Liver (tissue), 9 donors: ENCODE results near the gene ALDH1L1. TPM values are rescaled to one million over a fixed set of nuclear protein-coding genes. Genes with fewer than 3 reads are reported as not detected.

ENCODE experiments used
- DNase-seq: peaks from one replicate; pipeline ENCODE4 v3.0.0-alpha.2; 2017; ENCODE audit warnings: low spot score
- H3K27ac ChIP-seq, 2 donors: one replicate each; pipeline ENCODE4 v1.7.0; 2013; ENCODE audit warnings: inconsistent platforms in 2 of 2, low read length in 2 of 2, control low read depth in 1 of 2, low read depth in 1 of 2, mild to moderate bottlenecking in 1 of 2
- H3K27me3 ChIP-seq, 4 donors: one replicate each; pipeline versions ENCODE4 v1.6.1 to v1.7.0; 2013; ENCODE audit warnings: low read length in 3 of 4, inconsistent platforms in 1 of 4, mild to moderate bottlenecking in 1 of 4, moderate library complexity in 1 of 4; ENCODE audit not compliant: control insufficient read depth in 4 of 4, insufficient read depth in 4 of 4
- H3K36me3 ChIP-seq, 4 donors: one replicate each; pipeline versions ENCODE4 v1.6.1 to v1.7.0; 2013; ENCODE audit warnings: low read length in 3 of 4, mild to moderate bottlenecking in 3 of 4, low read depth in 1 of 4, moderate library complexity in 1 of 4; ENCODE audit not compliant: control insufficient read depth in 4 of 4, insufficient read depth in 3 of 4
- H3K4me1 ChIP-seq, 4 donors: one replicate each; pipeline versions ENCODE4 v1.6.1 to v1.7.0; 2013; ENCODE audit warnings: low read length in 3 of 4, mild to moderate bottlenecking in 3 of 4, moderate library complexity in 1 of 4; ENCODE audit not compliant: control insufficient read depth in 4 of 4, insufficient read depth in 4 of 4
- H3K4me3 ChIP-seq, 3 donors: one replicate each; pipeline versions ENCODE4 v1.6.1 to v1.7.0; 2013; ENCODE audit warnings: low read length in 3 of 3, control low read depth in 1 of 3, low read depth in 1 of 3, mild to moderate bottlenecking in 1 of 3
- H3K9ac ChIP-seq, 2 donors: one replicate each; pipeline ENCODE4 v1.7.0; 2013; ENCODE audit warnings: low read length in 2 of 2, mild to moderate bottlenecking in 2 of 2, moderate library complexity in 2 of 2, control low read depth in 1 of 2, low read depth in 1 of 2
- H3K9me3 ChIP-seq, 4 donors: one replicate each; pipeline versions ENCODE4 v1.6.1 to v1.7.0; 2013; ENCODE audit warnings: low read length in 3 of 4; ENCODE audit not compliant: control insufficient read depth in 4 of 4
- ATF3 ChIP-seq: IDR thresholded peaks from 2 replicates; pipeline ENCODE4 v1.6.1; 2016; ENCODE audit warnings: antibody characterized with exemption
- CTCF ChIP-seq: fragments of 150-350 bp; IDR thresholded peaks from 2 replicates; pipeline ENCODE4 v1.5.1; 2017; ENCODE audit warnings: improper control_type of control experiment, low read depth, low read length; ENCODE audit not compliant: missing input control
- FOXA2 ChIP-seq: IDR thresholded peaks from 2 replicates; pipeline ENCODE4 v1.6.1; 2016; ENCODE audit warnings: antibody characterized with exemption
- GABPA ChIP-seq, 2 donors: IDR thresholded peaks in 1 of 2; conservative IDR thresholded peaks in 1 of 2; 2 replicates each; pipeline ENCODE4 v1.6.1; 2016; ENCODE audit warnings: antibody characterized with exemption in 2 of 2, mild to moderate bottlenecking in 1 of 2, moderate library complexity in 1 of 2
- HNF4A ChIP-seq, 2 donors: conservative IDR thresholded peaks; 2 replicates each; pipeline ENCODE4 v1.6.1; 2016; ENCODE audit warnings: antibody characterized with exemption in 2 of 2, mild to moderate bottlenecking in 2 of 2
- JUND ChIP-seq, 2 donors: IDR thresholded peaks; 2 replicates each; pipeline ENCODE4 v1.6.1; 2016; ENCODE audit warnings: antibody characterized with exemption in 2 of 2
- NR2F2 ChIP-seq: IDR thresholded peaks from 2 replicates; pipeline ENCODE4 v1.6.1; 2016; ENCODE audit warnings: antibody characterized with exemption
- RAD21 ChIP-seq, 2 donors: IDR thresholded peaks; 2 replicates each; pipeline ENCODE4 v1.6.1; 2016; ENCODE audit warnings: antibody characterized with exemption in 2 of 2, mild to moderate bottlenecking in 2 of 2
- SP1 ChIP-seq: IDR thresholded peaks from 2 replicates; pipeline ENCODE4 v1.6.1; 2018; ENCODE audit warnings: antibody characterized with exemption, mild to moderate bottlenecking
- YY1 ChIP-seq: IDR thresholded peaks from 2 replicates; pipeline ENCODE4 v1.6.1; 2016; ENCODE audit warnings: antibody characterized with exemption, mild to moderate bottlenecking
- WGBS: extraction: QIAGEN DNeasy Blood & Tissue Kit; methylation state at CpG from one replicate; pipeline ENCODE4 v1.1.7; 2013; 5-methylcytosine and 5-hydroxymethylcytosine counted together
- polyA plus RNA-seq, 2 donors: library from polyadenylated mRNA; stranded (reverse) in 1 of 2; unstranded in 1 of 2; fragments of 200-250 nt in 1 of 2; fragments of >200 nt in 1 of 2; fragmentation: Nextera tagmentation in 1 of 2; extraction: Ambion mirVana in 1 of 2; gene quantifications; one replicate each; pipeline versions ENCODE4 v1.2.1 to v1.2.3, GENCODE V29; 2013 to 2015
- total RNA-seq, 2 donors: library from RNA; depleted of rRNA; stranded (reverse); fragments of >200 nt; gene quantifications; one replicate each; pipeline ENCODE4 v1.2.3, GENCODE V29; 2014
- TF ChIP-seq, protein P1 (sequence below): IDR thresholded peaks from 2 replicates; pipeline ENCODE4 v1.6.1; 2016; ENCODE audit warnings: antibody characterized with exemption, mild to moderate bottlenecking
- donor health status: healthy.
- donor health status: healthy.
- donor health status: healthy.
- donor health status: healthy.
- donor health status: healthy.

Gene ALDH1L1
- total and polyA plus RNA-seq, 4 donors: 46.7 to 234 (median 147) TPM

GRCh38 chr3:126135071-126135405 is 45.3 kb downstream of the ALDH1L1 start:
- peak; percentile 20 for DNase-seq
- Histone ChIP-seq H3K4me1 (no peaks in the 10 kb centered on the region), H3K4me3 (no peak overlapping the region), H3K36me3 (peaks cover 20 to 79% (median 53%) of the 10 kb centered on the region in 4 donors), H3K27me3 (no peaks in the 10 kb centered on the region), H3K27ac (no peak overlapping the region), H3K9ac (no peak overlapping the region), H3K9me3 (no peaks in the 10 kb centered on the region)
- TF ChIP-seq SP1 (no peak), RAD21 (IDR thresholded peaks at IDR 0.05) (no peak), HNF4A (conservative IDR thresholded peaks at IDR 0.05) (no peak), ATF3 (no peak), YY1 (no peak), JUND (IDR thresholded peaks at IDR 0.05) (no peak), GABPA (IDR thresholded peaks at IDR 0.05 in 1 of 2, conservative IDR thresholded peaks at IDR 0.05 in 1 of 2) (no peak), NR2F2 (no peak), CTCF (no peak), FOXA2 (no peak)
- TF ChIP-seq, protein P1, sequence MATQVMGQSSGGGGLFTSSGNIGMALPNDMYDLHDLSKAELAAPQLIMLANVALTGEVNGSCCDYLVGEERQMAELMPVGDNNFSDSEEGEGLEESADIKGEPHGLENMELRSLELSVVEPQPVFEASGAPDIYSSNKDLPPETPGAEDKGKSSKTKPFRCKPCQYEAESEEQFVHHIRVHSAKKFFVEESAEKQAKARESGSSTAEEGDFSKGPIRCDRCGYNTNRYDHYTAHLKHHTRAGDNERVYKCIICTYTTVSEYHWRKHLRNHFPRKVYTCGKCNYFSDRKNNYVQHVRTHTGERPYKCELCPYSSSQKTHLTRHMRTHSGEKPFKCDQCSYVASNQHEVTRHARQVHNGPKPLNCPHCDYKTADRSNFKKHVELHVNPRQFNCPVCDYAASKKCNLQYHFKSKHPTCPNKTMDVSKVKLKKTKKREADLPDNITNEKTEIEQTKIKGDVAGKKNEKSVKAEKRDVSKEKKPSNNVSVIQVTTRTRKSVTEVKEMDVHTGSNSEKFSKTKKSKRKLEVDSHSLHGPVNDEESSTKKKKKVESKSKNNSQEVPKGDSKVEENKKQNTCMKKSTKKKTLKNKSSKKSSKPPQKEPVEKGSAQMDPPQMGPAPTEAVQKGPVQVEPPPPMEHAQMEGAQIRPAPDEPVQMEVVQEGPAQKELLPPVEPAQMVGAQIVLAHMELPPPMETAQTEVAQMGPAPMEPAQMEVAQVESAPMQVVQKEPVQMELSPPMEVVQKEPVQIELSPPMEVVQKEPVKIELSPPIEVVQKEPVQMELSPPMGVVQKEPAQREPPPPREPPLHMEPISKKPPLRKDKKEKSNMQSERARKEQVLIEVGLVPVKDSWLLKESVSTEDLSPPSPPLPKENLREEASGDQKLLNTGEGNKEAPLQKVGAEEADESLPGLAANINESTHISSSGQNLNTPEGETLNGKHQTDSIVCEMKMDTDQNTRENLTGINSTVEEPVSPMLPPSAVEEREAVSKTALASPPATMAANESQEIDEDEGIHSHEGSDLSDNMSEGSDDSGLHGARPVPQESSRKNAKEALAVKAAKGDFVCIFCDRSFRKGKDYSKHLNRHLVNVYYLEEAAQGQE: no peak
- 92% methylated on average over 3 of the region's 3 CpGs for WGBS

- Histone ChIP-seq H3K4me3 (no peak overlapping the region), H3K27ac (no peak overlapping the region), H3K9ac (no peak overlapping the region), H3K9me3 (no peaks in the 10 kb centered on the region), H3K27me3 (no peaks in the 10 kb centered on the region), H3K36me3 (peaks cover 20 to 80% (median 56%) of the 10 kb centered on the region in 4 donors), H3K4me1 (peaks cover 0 to 3% (median 0%) of the 10 kb centered on the region in 4 donors)
- peak; percentile 63 for DNase-seq
- TF ChIP-seq RAD21 (IDR thresholded peaks at IDR 0.05) (peak; percentile 81 to 93), FOXA2 (no peak), CTCF (peak; percentile 55)
- 61% methylated on average over 23 of the region's 23 CpGs for WGBS
These were observed 46.0 kb downstream of the ALDH1L1 start for GRCh38 chr3:126134219-126134975.
